ENCODE results near the gene CDC37. TPM values are rescaled to one million over a fixed set of nuclear protein-coding genes. Genes with fewer than 3 reads are reported as not detected.

CDC37 gene
- total and polyA plus RNA-seq, 7 donors, result 165 to 268 (median 182) TPM

GRCh38 chr19:10344780-10345179, 58.6 kb downstream of the CDC37 start:
- 72 to 89% (median 81%) methylated on average over 10 of the region's 10 CpGs for WGBS, 3 donors
- intact Hi-C loops (cut with DNase I), result no loop called here
- no peak overlapping the region for H3K27ac ChIP-seq

GRCh38 chr19:10343495-10343894, 59.8 kb downstream of the CDC37 start:
- DNase-seq (no peak), ATAC-seq (no peak)
- 71 to 80% (median 74%) methylated on average over 2 of the region's 2 CpGs for WGBS, 3 donors
- no peaks in the 10 kb centered on the region for H3K9me3 ChIP-seq
- no peaks in the 10 kb centered on the region for H3K27me3 ChIP-seq (ENCODE audit: insufficient read depth in 3 of 3, low read length in 2 of 3)
- intact Hi-C loops (cut with DNase I), result no loop called here
- H3K4me1 ChIP-seq, result no peaks in the 10 kb centered on the region
- no peak for TF ChIP-seq CTCF (IDR thresholded peaks at IDR 0.05)
- H3K4me3 ChIP-seq, result no peak overlapping the region
- no peaks in the 10 kb centered on the region for H3K36me3 ChIP-seq (ENCODE audit: insufficient read depth in 1 of 2, low read depth in 1 of 2)
- no peak overlapping the region for H3K27ac ChIP-seq

More at GRCh38 chr19:10344780-10345179, 58.6 kb downstream of the CDC37 start:
- peak in 3 of 4 donors; percentile 43 to 62 (median 59) for ATAC-seq
- no peak for TF ChIP-seq CTCF (IDR thresholded peaks at IDR 0.05)
- Histone ChIP-seq H3K9me3 (no peaks in the 10 kb centered on the region), H3K27me3 (ENCODE audit: insufficient read depth in 3 of 3, low read length in 2 of 3) (no peaks in the 10 kb centered on the region), H3K36me3 (ENCODE audit: insufficient read depth in 1 of 2, low read depth in 1 of 2) (peaks cover 0 to 8% of the 10 kb centered on the region in 2 donors), H3K4me3 (no peak overlapping the region), H3K4me1 (no peaks in the 10 kb centered on the region)
- DNase-seq, result no peak

Other genes starting within 250 kb of the CDC37 start
- 10 to 100 TPM; 11.1 to 20.2 (median 16.2) TPM for gene DNMT1, start 208.6 kb downstream of the CDC37 start, total RNA-seq
- 10 to 100 TPM in 2 of 3 donors, 1 to 10 TPM in 1; 7.1 to 25.2 (median 13.5) TPM for gene DNMT1, start 208.6 kb downstream of the CDC37 start, polyA plus RNA-seq
- 1 to 10 TPM; 1.1 to 2.0 (median 1.6) TPM for gene S1PR2, start 172.2 kb downstream of the CDC37 start, total RNA-seq
- under 1 TPM; 0.17 to 0.59 (median 0.36) TPM for gene S1PR2, start 172.2 kb downstream of the CDC37 start, polyA plus RNA-seq
- 10 to 100 TPM; 54.9 to 94.0 (median 58.9) TPM for gene MRPL4, start 151.3 kb downstream of the CDC37 start, total RNA-seq
- 100 to 1,000 TPM in 1 of 3 donors, 10 to 100 TPM in 2; 78.1 to 191 (median 79.9) TPM for gene MRPL4, start 151.3 kb downstream of the CDC37 start, polyA plus RNA-seq
- 1 to 10 TPM; 3.7 to 8.0 (median 6.9) TPM for gene ICAM1, start 132.4 kb downstream of the CDC37 start, total RNA-seq
- 1 to 10 TPM; 2.7 to 7.5 (median 3.3) TPM for gene ICAM1, start 132.4 kb downstream of the CDC37 start, polyA plus RNA-seq
- gene ICAM4, start 116.6 kb downstream of the CDC37 start, total RNA-seq, result under 1 TPM in 1 of 4 donors, not detected in 3; 0.47 TPM
- under 1 TPM in 2 of 3 donors, not detected in 1; 0.04 to 0.18 TPM for gene ICAM4, start 116.6 kb downstream of the CDC37 start, polyA plus RNA-seq
- under 1 TPM in 2 of 4 donors, not detected in 2; 0.13 to 0.22 TPM for gene ICAM5, start 113.6 kb downstream of the CDC37 start, total RNA-seq
- under 1 TPM in 2 of 3 donors, not detected in 1; 0.04 TPM for gene ICAM5, start 113.6 kb downstream of the CDC37 start, polyA plus RNA-seq
- 1 to 10 TPM in 1 of 4 donors, under 1 TPM in 2, not detected in 1; 0.59 to 2.9 (median 0.69) TPM for gene ZGLP1, start 93.7 kb downstream of the CDC37 start, total RNA-seq
- 1 to 10 TPM in 1 of 3 donors, under 1 TPM in 2; 0.69 to 1.6 (median 1.00) TPM for gene ZGLP1, start 93.7 kb downstream of the CDC37 start, polyA plus RNA-seq
- 10 to 100 TPM; 16.0 to 21.8 (median 18.3) TPM for gene FDX2, start 87.5 kb downstream of the CDC37 start, total RNA-seq
- 10 to 100 TPM; 30.7 to 52.5 (median 39.6) TPM for gene FDX2, start 87.5 kb downstream of the CDC37 start, polyA plus RNA-seq
- gene RAVER1, start 70.0 kb downstream of the CDC37 start, total RNA-seq, result 10 to 100 TPM in 2 of 4 donors, 1 to 10 TPM in 2; 7.9 to 11.2 (median 9.9) TPM
- gene RAVER1, start 70.0 kb downstream of the CDC37 start, polyA plus RNA-seq, result 1 to 10 TPM; 4.3 to 8.2 (median 4.8) TPM
- gene ICAM3, start 63.9 kb downstream of the CDC37 start, total RNA-seq, result 10 to 100 TPM in 1 of 4 donors, 1 to 10 TPM in 3; 6.4 to 10.1 (median 8.1) TPM
- gene ICAM3, start 63.9 kb downstream of the CDC37 start, polyA plus RNA-seq, result 10 to 100 TPM in 1 of 3 donors, 1 to 10 TPM in 2; 7.8 to 10.1 (median 9.2) TPM
- 10 to 100 TPM; 37.1 to 57.6 (median 40.4) TPM for gene TYK2, start 23.0 kb downstream of the CDC37 start, total RNA-seq
- gene TYK2, start 23.0 kb downstream of the CDC37 start, polyA plus RNA-seq, result 10 to 100 TPM; 40.7 to 58.8 (median 41.7) TPM
- gene PDE4A, start 17.0 kb upstream of the CDC37 start, total RNA-seq, result 10 to 100 TPM in 3 of 4 donors, 1 to 10 TPM in 1; 7.9 to 29.0 (median 16.8) TPM
- 10 to 100 TPM in 2 of 3 donors, 1 to 10 TPM in 1; 4.1 to 15.1 (median 11.5) TPM for gene PDE4A, start 17.0 kb upstream of the CDC37 start, polyA plus RNA-seq
- 100 to 1,000 TPM; 109 to 208 (median 169) TPM for gene KEAP1, start 99.8 kb upstream of the CDC37 start, total RNA-seq
- 100 to 1,000 TPM; 154 to 242 (median 205) TPM for gene KEAP1, start 99.8 kb upstream of the CDC37 start, polyA plus RNA-seq
- under 1 TPM; 0.15 to 0.30 (median 0.17) TPM for gene S1PR5, start 113.9 kb upstream of the CDC37 start, total RNA-seq
- gene S1PR5, start 113.9 kb upstream of the CDC37 start, polyA plus RNA-seq, result under 1 TPM; 0.07 to 0.12 (median 0.08) TPM
- gene ATG4D, start 140.4 kb upstream of the CDC37 start, total RNA-seq, result 10 to 100 TPM; 42.5 to 71.8 (median 60.8) TPM
- 10 to 100 TPM; 49.3 to 95.7 (median 72.8) TPM for gene ATG4D, start 140.4 kb upstream of the CDC37 start, polyA plus RNA-seq
- 10 to 100 TPM; 17.3 to 20.6 (median 20.3) TPM for gene KRI1, start 162.5 kb upstream of the CDC37 start, total RNA-seq
- 10 to 100 TPM; 14.8 to 21.6 (median 20.1) TPM for gene KRI1, start 162.5 kb upstream of the CDC37 start, polyA plus RNA-seq
- gene CDKN2D, start 165.4 kb upstream of the CDC37 start, total RNA-seq, result 10 to 100 TPM in 3 of 4 donors, 1 to 10 TPM in 1; 6.1 to 13.1 (median 11.8) TPM
- 10 to 100 TPM; 18.0 to 29.2 (median 22.7) TPM for gene CDKN2D, start 165.4 kb upstream of the CDC37 start, polyA plus RNA-seq
- gene AP1M2, start 183.8 kb upstream of the CDC37 start, total RNA-seq, result not detected
- gene AP1M2, start 183.8 kb upstream of the CDC37 start, polyA plus RNA-seq, result under 1 TPM in 1 of 3 donors, not detected in 2; 0.13 TPM
- 100 to 1,000 TPM in 1 of 4 donors, 10 to 100 TPM in 3; 73.8 to 104 (median 83.8) TPM for gene SLC44A2, start 222.0 kb upstream of the CDC37 start, total RNA-seq
- gene SLC44A2, start 222.0 kb upstream of the CDC37 start, polyA plus RNA-seq, result 10 to 100 TPM; 36.3 to 73.4 (median 63.2) TPM